ENCODE results near the gene HSCB.
"Not testable (repeated sequence)": the region's sequence is repeated elsewhere in the genome, so short reads cannot be mapped to it uniquely, and the experiment has no call there.

HSCB gene

DNA sequence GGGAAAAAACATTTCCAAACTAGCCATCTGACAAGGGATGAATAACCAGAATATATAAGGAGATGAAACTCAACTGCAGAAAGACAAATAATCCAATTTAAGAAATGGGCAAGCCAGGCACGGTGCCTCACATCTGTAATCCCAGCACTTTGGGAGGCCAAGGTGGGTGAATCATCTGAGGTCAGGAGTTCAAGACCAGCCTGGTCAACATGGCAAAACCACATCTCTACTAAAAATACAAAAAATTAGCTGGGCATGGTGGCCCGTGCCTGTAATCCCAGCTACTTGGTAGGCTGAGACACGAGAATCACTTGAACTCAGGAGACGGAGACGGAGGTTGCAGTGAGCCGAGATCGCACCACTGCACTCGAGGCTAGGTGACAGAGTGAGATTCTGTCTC, 3.0 kb upstream of the HSCB start:
- not testable (repeated sequence) for DNase-seq (ENCODE audit: low spot score)

DNA sequence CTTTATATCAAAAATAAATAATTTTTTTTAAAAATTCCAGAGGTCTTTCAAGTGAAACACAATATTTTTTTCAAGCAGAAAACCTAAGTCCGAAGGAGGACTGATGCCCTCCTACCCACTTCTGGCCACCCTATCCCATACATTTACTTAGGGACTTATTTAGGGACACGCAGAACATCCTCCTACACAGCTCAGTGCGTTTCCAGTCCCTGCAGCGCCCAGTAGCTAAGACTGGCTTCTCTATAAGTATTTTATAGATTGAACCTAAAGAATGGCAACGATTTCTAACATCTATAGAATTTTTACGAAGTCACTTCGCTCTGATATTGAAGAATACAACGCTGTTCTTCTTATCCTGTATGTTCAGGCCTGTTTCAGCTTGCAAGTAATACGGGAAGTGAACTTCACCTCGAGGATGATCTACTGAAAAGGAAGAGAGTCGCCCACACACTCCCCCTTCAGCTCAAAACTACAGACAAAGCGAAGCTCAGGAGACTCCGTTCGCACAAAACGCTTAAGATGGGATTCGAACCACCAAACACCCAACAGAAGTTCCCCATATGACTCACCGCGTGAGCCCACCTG, 547 bp upstream of the HSCB start:
- no peak for DNase-seq (ENCODE audit: low spot score)

DNA sequence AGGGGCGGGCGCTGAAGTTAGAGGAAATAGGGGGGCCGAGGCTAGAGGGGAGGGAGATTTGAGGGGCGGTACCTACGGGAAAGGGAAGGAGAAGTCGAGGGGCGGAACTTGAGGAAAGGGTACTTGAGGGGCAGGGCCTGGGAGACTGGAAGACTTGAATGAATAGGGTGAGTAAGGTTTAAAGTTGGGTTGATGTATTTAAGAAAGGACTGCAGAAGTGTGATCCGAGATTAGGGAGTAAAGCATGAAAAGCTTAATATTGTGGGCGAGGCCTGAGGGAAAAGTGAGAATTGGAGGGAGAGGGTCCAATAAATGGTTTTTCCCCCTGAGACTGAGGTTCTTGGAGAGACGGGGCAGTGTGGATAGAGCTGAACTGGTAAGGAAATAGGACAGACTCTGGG, 723 bp downstream of the HSCB start:
- no peak for DNase-seq (ENCODE audit: low spot score)

DNA sequence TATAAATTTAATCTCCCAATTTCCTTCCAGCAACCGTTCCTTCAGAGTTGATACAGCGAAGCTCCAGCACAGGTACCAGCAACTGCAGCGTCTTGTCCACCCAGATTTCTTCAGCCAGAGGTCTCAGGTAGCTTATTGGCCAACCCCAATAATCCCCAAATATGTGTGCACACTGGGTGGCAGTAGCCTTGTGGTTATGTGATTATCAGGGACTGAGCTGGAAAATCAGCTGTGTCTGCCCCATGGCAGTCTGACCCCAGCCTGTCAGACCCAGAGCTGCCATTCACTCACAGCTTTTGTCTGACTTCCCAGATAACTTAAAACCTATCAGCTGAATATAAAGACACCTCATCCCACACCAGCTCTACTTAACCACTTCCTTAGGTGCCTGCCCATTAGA, 2.0 kb downstream of the HSCB start:
- DNase-seq (ENCODE audit: low spot score), result no peak

DNA sequence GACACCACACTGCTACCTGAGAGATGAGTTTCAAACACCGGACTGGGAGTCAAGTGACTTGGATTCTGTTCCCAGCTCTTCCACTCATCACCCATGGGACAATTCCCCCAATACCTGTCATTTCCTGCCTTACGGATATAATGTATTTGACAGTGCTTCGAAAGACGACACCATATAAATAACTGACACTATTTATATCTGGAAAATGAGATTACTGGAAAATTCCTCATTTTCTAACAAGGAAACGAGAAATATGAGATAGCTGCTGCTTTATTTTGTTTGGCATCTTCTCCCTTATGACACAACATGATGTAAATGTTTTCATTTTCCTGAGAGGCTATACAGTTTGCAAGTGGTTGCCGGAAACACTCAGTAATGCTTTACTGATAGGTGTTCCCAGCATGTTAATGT, 8.6 kb downstream of the HSCB start:
- no peak for DNase-seq (ENCODE audit: low spot score)

DNA sequence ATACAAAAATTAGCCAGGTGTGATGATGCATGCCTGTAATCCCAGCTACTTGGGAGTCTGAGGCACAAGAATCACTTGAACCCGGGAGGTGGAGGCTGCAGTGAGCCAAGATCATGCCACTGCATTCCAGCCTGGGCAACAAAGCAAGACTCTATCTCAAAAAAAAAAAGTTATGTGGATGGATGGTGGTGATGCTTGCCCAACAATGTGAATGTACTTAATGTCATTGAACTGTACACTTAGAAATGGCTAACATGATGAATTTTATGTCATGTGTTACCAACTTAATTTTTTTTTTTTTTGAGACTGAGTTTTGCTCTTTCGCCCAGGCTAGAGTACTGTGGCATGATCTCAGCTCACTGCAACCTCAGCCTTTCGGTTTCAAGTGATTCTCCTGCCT, 12.7 kb downstream of the HSCB start:
- DNase-seq (ENCODE audit: low spot score), result not testable (repeated sequence)

DNA sequence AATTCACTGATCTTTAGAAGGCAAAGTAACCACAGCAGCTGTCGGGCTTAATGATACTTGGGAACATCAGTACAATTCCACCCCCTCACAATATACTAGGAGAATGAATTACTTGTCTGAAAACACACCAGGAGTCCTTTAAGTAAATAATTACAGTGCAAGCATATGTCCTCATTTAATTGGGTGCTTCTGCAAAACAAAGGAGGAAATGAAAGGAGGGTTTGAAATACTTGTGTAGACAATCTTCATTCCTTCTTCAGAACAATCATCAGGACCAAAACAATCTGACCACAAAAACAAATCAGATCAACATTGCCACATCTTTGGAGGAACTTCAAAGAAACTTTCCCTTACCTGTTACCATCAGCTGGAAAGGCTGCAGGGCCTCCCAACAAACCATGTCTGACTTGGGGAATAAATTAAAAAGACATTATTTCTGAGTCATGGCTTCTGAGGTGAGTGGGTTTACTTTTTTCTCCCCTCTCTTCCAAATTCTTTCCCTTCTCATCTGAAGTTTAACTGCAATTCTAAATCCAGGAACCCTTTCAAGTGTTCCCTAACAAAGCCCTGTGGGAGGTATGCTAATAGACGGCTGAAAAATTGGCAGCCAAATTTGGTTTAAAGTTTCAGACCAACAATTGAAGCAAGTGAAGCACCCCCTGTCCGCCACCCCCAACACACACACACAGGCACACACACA, 18.2 kb downstream of the HSCB start:
- DNase-seq (ENCODE audit: low spot score), result no peak

DNA sequence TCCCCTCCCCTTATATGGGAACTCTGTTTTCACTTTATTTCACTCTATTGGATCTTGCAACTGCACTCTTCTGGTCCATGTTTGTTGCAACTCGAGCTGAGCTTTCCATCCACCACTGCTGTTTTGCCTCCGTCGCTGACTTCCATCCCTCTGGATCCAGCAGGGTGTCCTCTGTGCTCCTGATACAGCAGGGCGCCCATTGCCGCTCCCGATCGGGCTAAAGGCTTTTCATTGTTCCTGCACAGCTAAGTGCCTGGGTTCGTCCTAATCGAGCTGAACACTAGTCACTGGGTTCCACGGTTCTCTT, 19.6 kb downstream of the HSCB start:
- DNase-seq (ENCODE audit: low spot score), result no peak

DNA sequence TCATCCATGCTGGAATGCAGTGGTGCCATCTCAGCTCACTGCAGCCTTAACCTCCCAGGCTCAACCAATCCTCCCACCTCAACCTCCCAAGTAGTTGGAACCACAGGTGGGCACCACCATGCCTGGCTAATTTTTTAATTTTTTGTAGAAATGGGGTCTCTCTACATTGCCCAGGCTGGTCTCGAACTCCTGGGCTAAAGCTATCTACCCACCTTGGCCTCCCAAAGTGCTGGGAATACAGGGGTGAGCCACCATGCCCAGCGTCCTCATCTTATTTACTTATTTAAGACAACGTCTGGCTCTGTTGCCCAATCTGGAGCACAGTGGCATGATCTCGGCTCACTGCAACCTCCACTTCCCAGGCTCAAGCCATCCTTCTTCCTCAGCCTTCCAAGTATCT, 20.2 kb downstream of the HSCB start:
- not testable (repeated sequence) for DNase-seq (ENCODE audit: low spot score)

DNA sequence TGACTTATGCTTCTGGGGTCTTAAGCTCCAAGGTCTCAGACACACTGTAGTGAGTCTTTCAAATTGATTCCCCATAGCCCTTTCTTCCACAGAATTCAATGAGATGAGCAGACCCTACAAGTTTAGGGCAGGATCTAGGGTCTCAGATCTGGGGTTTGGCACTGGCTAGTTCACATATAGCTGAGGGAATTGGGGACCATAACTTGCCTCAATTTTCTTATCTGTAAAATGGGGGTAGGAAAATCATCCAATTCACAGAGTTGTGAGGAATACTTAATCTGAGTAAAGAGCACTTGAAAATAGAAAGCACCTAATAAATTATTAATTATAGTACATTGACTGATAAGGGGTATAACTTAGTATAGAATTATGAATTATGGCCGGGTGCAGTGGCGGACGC, 24.8 kb downstream of the HSCB start:
- DNase-seq (ENCODE audit: low spot score), result no peak

DNA sequence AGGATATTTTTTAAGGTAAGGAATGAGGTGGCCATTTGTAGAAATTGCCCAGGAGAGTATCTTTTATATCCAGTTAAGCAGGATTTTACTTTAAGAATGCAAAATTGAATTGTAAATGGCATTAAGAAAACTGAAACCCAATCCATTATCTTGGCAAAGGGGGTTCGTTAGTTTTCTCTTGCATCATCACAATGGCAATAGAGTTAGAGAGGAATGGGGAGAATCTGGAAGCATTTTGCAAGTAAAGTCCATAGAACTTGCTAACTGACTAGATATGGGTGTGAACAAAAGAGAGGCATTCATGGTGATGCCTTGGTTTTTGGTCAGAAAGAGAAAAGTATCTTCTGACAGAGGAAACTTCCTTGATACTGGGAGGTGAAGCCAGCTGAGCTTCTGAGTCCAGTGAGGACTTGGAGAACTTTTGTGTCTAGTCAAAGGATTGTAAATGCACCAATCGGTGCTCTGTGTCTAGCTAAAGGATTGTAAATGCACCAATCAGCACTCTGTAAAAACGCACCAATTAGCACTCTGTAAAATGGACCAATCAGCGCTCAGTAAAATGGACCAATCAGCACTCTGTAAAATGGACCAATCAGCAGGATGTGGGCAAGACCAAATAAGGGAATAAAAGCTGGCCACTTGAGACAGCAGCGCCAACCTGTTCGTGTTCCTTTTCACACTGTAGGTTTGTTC, 27.0 kb downstream of the HSCB start:
- DNase-seq (ENCODE audit: low spot score), result peak; percentile 11

DNA sequence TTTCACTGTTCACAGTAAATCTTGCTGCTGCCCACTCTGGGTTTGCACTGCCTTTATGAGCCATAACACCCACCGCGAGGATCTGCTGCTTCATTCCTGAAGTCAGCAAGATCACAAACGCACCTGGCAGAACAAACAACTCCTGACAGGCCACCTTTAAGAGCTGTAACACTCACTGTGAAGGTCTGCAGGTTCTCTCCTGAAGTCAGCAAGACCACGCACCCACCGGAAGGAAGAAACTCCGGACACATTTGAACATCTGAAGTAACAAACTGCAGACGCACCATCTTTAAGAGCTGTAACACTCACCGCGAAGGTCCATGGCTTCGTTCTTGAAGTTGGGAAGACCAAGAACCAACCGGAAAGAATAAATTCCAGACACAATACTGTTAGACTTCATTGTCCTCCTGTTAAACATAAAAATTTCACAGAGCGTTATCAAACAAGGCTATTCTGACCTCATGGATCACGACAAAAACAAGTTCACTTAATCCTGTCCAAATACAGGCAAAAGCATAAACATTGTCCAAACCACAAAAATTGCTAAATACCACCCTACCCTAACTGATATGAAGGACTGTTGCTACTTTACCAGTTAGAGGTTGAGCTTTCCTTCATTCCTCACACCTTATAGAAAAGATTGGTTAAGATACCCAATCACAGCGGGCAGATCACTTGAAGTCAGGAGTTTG, 27.7 kb downstream of the HSCB start:
- no peak for DNase-seq (ENCODE audit: low spot score)

DNA sequence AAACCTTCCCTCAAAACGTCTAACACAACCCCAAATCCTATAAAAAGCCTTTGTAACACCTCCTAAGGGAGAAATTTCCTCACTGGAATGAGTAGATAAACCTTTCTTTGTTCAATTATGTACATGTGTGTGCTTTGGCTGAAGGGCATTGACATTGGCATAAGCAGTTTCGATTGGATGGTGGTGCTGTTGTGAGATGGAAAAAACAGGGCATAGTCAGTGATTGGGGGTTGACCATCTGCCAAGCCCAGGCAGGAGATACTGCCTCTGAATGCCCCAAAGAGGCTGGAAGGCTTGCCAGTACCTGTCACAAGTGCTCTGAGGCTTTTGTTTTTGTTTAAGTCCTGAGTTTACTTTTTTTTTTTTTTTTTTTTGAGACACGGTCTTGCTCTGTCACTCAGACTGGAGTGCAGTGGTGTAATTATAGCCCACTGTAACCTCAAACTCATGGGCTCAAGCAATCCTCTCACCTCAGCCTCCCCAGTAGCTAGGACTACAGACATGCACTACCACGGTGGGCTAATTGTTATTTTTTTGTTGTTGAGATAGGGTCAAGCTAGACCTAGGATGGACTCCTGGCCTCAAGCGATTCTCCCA, 29.5 kb downstream of the HSCB start:
- no peak for DNase-seq (ENCODE audit: low spot score)

DNA sequence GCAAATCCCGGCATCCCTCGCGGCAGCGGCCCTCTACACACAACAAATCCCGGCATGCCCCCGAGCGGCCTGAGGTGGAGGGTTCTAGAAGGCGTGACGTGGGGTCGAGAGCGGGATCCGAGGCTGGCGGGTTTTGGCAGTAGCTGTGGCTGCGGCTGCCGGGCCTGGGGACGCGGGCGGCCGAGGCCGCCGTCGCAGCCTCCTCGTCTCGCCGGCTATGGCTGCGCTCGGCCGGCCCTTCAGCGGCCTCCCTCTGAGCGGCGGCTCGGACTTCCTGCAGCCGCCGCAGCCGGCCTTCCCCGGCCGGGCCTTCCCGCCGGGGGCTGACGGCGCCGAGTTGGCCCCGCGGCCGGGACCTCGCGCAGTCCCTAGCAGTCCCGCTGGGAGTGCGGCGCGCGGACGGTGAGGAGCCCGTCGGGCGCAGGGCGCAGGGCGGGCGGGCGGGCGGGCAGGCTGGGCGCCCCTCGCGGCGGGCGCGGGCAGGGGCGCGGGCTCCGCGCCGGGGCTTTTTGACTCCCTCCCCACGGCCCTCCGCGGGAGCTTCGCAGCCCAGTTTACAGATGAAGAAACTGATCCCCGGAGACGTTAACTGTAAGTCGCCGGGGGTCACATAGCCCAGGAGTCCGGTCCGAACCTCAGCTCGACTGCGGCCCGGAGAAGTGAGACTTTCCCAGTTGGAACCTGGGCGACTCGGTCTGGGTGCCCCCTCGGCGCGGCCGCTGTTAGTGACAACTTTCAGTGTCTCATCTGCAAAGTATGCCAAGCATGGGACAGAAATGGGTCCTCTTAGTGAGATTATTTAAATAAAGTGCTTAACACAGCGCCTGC, 31.0 kb downstream of the HSCB start, which contains the start of gene CCDC117:
Gene CCDC117 (plus strand): TSS at position 63 of the 828 bp plus-strand sequence. CDS start 155 bp downstream, at position 218.
- DNase-seq (ENCODE audit: low spot score), result peak; percentile 97

DNA sequence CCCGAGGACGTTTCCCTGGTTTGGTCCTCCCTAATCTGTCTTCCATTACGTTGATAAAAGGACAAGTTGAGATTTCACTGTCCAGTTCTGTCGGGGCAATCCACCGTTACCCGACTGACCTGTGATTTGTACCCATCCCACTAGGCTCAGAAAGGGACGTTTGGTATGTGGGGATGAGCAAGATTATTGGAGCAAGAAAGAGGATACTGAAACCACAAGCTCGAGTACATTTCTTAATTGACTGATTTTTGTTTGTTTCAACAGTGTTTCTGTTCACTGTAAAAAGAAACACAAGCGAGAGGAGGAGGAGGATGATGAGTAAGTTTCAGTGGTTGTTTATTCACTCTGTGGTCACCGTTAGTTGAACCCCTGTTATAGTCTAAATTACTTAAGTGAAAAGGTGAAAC, 31.6 kb downstream of the HSCB start:
- peak; percentile 8 for DNase-seq (ENCODE audit: low spot score)

DNA sequence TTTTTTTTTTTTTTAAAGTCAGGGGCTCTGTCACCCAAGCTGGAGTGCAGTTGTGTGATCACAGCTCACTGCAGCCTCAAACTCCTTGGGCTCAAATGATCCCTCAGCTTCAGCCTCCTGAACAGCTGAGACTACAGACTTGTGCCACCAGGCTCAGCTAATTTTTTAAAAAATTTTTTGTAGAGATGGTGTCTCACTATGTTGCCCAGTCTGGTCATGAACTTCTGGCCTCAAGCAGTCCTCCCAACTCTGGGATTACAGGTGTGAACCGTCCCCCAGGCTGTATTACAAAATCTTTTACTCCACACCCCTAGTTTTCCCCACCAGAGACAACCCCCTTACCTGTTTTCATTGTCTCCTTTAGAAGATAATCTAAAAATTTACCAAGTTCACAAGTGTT, 32.5 kb downstream of the HSCB start:
- DNase-seq (ENCODE audit: low spot score), result no peak

DNA sequence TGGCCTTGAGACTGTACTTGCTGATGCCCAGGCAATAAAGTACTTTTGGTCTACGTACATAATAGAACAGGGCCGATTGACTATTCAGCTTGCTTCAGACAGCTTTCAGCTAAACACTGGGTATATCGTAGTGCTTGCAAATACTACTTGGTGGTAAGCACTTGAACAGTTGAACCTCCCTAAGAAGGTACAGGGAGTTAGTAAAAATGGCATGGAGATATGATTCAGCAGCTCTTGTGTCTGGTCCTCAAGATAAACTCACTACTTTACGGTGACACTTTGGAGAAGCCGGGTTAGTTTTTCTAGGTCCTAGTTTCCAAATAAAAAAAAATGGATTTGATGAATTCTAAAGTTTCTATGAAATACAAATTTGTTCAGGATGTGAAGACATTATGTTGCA, 38.0 kb downstream of the HSCB start:
- no peak for DNase-seq (ENCODE audit: low spot score)

DNA sequence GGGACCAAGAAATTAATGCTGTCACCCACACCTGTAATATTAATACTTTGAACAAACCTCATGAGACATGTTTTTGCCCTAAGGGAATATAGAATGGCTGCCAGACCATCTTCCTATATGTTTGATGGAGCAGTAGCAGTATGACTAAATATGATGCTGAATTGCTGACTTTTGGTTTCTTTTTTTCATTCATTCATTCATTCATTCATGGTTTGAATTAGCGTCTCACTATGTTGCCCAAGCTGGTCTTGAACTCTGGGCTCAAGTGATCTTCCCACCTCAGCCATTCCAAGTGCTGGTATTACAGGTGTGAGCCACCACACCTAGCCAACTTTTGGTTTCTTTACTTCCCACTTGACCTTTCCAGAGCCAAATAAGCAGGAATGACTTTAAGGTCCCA, 38.5 kb downstream of the HSCB start:
- no peak for DNase-seq (ENCODE audit: low spot score)

DNA sequence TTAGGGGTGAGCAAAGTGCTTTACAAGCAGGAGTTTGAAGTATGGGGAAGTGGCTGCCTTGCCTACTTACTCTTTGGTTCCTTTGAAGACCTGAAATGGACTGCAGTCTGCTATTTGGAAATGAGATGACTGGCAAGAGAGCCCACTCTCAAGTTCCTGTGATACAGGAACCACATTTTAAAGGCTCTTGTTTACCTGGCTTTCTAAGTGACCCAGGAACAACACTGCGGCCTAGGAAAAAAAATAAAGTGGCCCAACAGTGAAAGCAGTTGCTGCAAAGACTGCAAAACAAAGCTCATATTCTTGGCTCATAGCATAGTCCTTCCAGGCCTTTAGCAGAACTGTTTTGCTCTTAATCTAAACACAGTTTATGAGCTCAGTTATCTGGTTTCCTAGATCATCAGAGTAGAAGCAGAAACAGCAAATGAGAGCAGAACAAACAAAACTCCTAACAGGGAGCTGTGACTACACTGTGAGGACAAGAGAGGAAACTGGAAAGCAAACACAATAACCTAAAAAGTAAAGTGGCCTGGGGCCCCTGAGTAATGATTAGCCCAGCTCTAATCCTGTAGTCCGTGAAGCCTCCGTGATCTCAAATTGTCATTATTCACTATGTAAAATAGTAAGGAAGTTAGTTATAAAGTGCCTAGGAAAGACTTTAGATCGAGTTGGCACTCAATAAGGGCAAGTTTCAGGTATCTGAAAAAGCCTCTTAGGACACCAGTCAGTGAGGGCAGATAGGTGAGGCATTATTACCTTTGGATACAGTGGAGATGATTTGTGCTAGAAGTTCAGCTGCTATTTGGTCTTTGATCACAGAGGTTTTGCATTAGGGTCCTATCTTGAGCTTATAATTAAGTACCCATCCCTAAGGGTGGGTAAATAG, 42.2 kb downstream of the HSCB start:
- DNase-seq (ENCODE audit: low spot score), result no peak

DNA sequence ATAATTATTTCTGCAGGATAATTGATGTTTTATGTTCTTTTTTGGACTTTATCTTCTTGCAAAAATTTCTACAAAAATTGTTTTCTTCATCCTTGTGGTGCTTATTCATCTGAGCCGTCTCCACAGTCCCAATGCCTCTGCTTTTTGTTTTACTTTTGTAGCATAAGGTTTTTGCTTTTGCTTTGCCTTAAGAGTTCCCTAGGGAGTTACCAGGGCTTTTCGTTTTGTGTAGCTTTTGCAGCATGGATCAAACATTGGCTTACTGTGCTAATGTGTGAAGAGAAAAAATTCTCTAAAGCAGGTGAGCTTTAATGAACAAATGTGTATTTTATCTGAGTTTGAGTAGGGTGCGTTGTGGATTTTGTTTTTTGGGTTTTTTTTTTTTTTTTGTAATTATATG, 46.8 kb downstream of the HSCB start:
- DNase-seq (ENCODE audit: low spot score), result no peak

All from SK-N-DZ (cell line).